ENCODE results near the gene TNIK.
"Not testable (repeated sequence)": the region's sequence is repeated elsewhere in the genome, so short reads cannot be mapped to it uniquely, and the experiment has no call there.

Gene TNIK

GRCh38 chr3:171453180-171453886 is 6.9 kb downstream of the TNIK start:
- in situ Hi-C loops (cut with MboI; ENCODE audit: low sequenced_read_pairs, unreplicated experiment) = no loop called here
- DNase-seq (ENCODE audit: low spot score) = no peak
- no peak for TF ChIP-seq CTCF (IDR thresholded peaks at IDR 0.05; ENCODE audit: borderline replicate concordance, control extremely low read depth, extremely low read depth, insufficient read depth, missing control alignments)

- DNase-seq (ENCODE audit: low spot score) = no peak
- TF ChIP-seq CTCF (IDR thresholded peaks at IDR 0.05; ENCODE audit: borderline replicate concordance, control extremely low read depth, extremely low read depth, insufficient read depth, missing control alignments) = no peak
- in situ Hi-C loops (cut with MboI; ENCODE audit: low sequenced_read_pairs, unreplicated experiment) = no loop called here
These were observed 7.9 kb downstream of the TNIK start for GRCh38 chr3:171452328-171452727.

- TF ChIP-seq CTCF (IDR thresholded peaks at IDR 0.05; ENCODE audit: borderline replicate concordance, control extremely low read depth, extremely low read depth, insufficient read depth, missing control alignments) = no peak
- no peak for DNase-seq (ENCODE audit: low spot score)
- in situ Hi-C loops (cut with MboI; ENCODE audit: low sequenced_read_pairs, unreplicated experiment) = no loop called here
These were observed 8.3 kb downstream of the TNIK start for GRCh38 chr3:171451915-171452314.

- DNase-seq (ENCODE audit: low spot score); in situ Hi-C loops (cut with MboI; ENCODE audit: low sequenced_read_pairs, unreplicated experiment): not testable (repeated sequence)
These were observed 12.7 kb downstream of the TNIK start for GRCh38 chr3:171447579-171447891.

DNA sequence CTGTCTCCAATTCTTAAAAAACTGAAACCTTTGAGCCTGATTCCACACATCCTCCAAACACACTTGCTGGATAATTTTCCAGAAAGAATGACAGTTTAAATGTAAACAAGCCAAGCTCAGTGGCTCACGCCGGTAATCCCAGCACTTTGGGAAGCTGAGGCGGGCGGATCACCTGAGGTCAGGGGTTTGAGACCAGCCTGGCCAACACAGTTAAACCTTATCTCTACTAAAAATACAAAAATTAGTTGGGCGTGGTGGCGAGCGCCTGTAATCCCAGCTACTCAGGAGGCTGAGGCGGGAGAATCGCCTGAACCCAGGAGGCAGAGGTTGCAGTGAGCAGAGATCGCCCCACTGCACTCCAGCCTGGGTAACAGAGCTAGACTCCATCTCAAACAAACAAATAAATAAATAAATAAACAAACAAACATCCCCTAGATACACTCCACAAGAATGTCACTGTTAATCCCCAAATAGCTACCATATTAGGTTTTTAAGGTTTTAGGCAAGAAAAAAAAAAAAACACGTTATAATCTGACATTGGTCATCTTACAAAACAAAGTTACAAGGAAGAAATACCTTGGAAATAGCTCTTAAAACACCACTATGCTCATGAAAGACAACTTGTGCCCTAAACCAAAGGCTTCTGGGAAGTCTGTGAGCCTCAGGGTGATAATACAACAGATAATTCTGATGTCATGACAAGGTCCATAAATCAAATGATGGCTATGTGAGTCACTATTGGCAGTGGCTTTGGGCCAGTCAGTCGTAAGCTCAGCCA is 13.2 kb downstream of the TNIK start:
- no peak for TF ChIP-seq CTCF (IDR thresholded peaks at IDR 0.05; ENCODE audit: borderline replicate concordance, control extremely low read depth, extremely low read depth, insufficient read depth, missing control alignments)
- DNase-seq (ENCODE audit: low spot score) = no peak
- in situ Hi-C loops (cut with MboI; ENCODE audit: low sequenced_read_pairs, unreplicated experiment) = no loop called here

DNA sequence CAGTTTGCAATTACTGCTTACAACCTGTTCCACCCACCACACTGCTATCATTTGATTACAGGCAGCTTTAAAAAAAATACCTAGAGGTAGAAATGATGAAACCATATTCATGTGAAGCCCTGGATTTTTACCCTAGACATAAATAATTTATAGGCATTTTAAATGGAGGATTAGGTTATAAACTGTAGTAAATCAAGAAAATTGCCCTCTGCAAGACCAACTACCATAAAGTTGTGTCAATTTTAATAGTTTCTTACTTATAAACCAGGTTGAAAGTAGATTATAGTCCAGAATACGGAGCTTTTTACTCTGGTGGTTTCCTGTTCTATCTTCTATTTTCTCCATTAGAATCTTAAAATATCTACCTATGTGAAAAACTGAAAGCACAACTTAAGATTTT is 13.9 kb downstream of the TNIK start:
- in situ Hi-C loops (cut with MboI; ENCODE audit: low sequenced_read_pairs, unreplicated experiment) = no loop called here
- no peak for TF ChIP-seq CTCF (IDR thresholded peaks at IDR 0.05; ENCODE audit: borderline replicate concordance, control extremely low read depth, extremely low read depth, insufficient read depth, missing control alignments)
- no peak for DNase-seq (ENCODE audit: low spot score)

DNA sequence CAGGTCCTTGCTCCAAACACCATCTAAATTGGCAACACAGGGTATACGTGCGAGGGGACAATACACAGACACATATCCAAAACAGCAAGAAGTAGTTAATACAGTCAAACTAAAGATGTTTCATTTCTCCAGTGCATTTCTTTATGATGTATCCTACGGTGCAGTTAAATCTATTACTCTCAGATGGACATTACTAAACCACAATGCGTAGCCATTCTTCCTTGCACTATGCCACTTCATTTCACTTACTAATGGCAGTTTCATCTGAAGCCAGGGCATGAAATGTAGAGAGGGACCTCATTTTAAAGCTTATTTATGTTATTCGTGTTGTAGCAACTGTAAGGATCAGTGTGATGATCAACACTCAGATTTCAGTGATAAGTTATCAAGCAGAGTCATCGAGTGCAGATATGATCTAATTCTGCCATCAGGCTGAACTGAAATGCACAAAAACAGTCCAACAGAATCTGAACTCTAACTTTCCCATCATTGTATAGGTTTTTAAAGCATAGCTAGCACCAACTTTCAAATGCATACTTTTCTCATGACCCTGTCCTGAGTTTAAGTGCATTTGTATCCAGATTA is 14.5 kb downstream of the TNIK start:
- DNase-seq (ENCODE audit: low spot score) = no peak
- in situ Hi-C loops (cut with MboI; ENCODE audit: low sequenced_read_pairs, unreplicated experiment) = no loop called here
- TF ChIP-seq CTCF (IDR thresholded peaks at IDR 0.05; ENCODE audit: borderline replicate concordance, control extremely low read depth, extremely low read depth, insufficient read depth, missing control alignments) = no peak

All from GM13976 (cell line).